ENCODE data around the gene E2F2.

Gene E2F2

DNA sequence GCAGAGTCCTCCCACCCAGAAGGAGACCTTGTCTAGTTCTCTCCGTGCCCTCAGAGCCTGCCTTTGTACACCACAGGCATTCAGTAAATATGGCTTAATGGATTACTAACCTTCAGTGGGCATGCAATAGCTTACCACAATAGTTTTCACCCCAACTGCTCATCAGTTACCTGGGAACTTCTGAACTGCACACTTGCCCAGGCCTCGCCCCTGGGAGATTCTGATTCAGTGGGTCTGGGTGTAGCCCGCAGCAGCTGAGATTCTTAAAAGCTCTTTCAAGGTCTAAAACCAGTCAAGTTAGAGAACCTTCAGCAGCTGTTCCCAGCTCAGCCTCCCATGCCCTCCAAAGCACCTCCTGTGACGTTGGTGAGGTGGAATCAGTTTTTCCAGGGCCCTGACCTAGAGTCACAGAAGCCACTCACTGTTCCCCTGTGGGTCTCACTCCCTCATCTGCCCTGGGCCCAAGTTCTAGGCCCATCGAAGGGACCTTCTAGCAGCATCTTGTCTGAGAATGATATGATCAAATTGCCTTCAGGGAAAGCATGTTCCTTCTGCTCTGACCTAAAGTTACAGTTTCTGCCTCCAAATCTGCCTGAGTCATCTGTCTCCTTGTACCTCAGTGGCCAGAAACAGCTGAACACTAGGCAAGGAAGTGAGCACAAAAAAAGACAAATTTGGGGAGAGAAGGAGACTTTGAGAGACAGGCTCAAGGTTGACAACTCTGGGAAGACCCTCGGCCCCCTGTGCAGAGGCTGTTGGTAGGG lies 57.8 kb downstream of the E2F2 start:
- TF ChIP-seq POLR2A (IDR thresholded peaks at IDR 0.05; ENCODE audit: low read depth, low read length) (no peak), POLR2AphosphoS5 (IDR thresholded peaks at IDR 0.05; ENCODE audit: low read depth, low read length) (no peak), TAF1 (IDR thresholded peaks at IDR 0.05; ENCODE audit: borderline replicate concordance, low read depth, low read length) (no peak)
- no peak for FAIRE-seq
- DNase-seq (ENCODE audit: insufficient read length) = no peak

- no peak for FAIRE-seq
- no peak for DNase-seq (ENCODE audit: insufficient read length)
- TF ChIP-seq POLR2AphosphoS5 (IDR thresholded peaks at IDR 0.05; ENCODE audit: low read depth, low read length) = no peak
- no peak for TF ChIP-seq TAF1 (IDR thresholded peaks at IDR 0.05; ENCODE audit: borderline replicate concordance, low read depth, low read length)
- TF ChIP-seq POLR2A (IDR thresholded peaks at IDR 0.05; ENCODE audit: low read depth, low read length) = no peak
Measured at GRCh38 chr1:23472351-23473036, 58.5 kb downstream of the E2F2 start.

DNA sequence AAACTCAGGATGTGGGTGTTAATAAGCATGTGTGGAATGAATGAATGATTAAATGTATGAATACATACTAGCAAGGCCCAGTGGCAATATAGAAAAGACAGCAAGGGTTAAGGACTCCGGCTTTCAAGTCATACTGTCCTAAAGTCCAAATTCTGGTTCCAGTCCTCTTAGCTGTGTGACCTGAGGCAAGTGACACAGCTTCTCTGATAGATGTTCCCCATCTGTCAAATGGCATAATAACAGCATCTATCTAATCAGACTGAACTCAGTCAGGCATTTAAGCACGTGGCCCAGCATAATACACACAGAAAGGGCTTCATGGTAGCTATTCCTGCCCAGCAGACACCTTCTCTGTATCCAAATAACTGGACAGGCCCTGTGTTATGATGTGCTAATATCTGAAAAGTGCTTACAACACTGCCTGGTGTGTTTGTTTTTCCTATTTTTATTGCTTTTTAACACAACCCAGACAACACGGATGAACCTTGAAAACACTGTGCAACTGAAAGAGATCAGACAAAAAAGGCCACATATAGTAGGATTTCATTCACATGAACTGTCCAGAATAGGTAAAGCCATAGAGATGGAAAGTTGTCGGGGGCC lies 59.5 kb downstream of the E2F2 start:
- no peak for FAIRE-seq
- no peak for TF ChIP-seq TAF1 (IDR thresholded peaks at IDR 0.05; ENCODE audit: borderline replicate concordance, low read depth, low read length)
- DNase-seq (ENCODE audit: insufficient read length) = no peak

DNA sequence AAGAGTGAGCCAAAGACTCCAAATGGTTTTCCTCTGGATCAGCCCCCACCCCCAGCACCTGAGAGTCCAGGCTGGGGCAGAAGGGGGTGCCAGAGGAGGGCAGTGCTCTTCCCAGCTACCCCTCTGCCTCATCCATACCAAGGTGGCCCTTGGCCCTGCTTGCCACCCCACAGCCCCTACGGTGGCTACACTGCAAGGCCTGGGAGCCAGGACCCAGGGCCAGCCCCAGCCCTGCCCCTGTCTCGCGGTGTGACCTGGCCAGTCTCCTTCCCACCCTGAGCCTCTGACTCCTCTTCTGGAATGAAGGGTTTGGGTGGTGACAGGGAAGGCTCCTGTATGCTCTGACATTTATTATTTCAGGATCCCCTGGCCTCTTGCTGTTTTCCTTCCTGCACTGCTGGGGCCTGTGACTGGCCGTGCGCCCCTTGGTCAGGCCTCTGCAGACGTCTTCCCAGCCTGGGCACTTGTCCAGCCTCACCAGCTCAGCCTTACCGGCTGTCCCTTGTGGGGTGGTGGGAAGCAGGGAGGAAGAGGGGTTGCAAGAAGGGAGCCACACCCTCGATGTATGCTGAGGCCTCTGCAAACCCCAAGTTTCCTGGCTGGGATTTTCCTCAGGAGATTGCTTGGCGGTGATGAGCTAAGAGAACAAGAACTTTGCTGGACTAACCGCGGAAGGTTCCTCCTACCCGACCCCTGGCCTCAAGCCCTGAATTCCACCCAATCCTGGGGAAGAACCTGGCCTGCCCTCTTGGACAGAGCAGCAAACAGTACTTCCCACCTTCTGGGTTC lies 60.6 kb downstream of the E2F2 start:
- DNase-seq (ENCODE audit: insufficient read length) (no peak), FAIRE-seq (no peak)
- TF ChIP-seq TAF1 (IDR thresholded peaks at IDR 0.05; ENCODE audit: borderline replicate concordance, low read depth, low read length) (no peak), POLR2A (IDR thresholded peaks at IDR 0.05; ENCODE audit: low read depth, low read length) (no peak), POLR2AphosphoS5 (IDR thresholded peaks at IDR 0.05; ENCODE audit: low read depth, low read length) (no peak)

GRCh38 chr1:23469372-23469982 lies 61.6 kb downstream of the E2F2 start:
- no peak for FAIRE-seq
- DNase-seq (ENCODE audit: insufficient read length) = no peak
- TF ChIP-seq POLR2AphosphoS5 (IDR thresholded peaks at IDR 0.05; ENCODE audit: low read depth, low read length) (no peak), POLR2A (IDR thresholded peaks at IDR 0.05; ENCODE audit: low read depth, low read length) (no peak), TAF1 (IDR thresholded peaks at IDR 0.05; ENCODE audit: borderline replicate concordance, low read depth, low read length) (no peak)

DNA sequence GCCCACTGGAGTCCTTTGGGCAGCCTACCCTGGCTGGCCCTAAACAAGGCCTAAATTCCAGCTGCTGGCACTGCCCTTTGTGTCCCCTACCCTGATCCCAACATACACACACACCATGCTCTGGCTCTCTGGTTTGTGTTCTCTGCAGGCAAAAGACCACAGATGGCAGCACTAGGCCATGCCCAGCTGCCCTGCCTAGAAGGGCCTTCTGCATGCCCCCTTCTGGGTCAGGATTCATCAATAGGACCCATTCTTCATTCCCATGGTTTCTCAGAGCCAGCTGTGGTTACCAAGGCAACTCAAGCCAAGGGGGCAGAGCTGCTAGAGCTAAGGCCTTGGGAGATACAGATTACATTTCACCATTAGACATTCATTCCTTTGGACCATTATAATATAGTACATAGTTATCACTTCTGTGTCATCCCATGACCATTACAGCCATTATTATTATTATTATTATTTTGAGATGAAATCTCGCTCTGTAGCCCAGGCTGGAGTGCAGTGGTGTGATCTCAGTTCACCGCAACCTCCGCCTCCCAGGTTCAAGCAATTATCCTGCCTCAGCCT lies 64.5 kb downstream of the E2F2 start:
- DNase-seq (ENCODE audit: insufficient read length) (no peak), FAIRE-seq (no peak)
- TF ChIP-seq TAF1 (IDR thresholded peaks at IDR 0.05; ENCODE audit: borderline replicate concordance, low read depth, low read length) (no peak), POLR2A (IDR thresholded peaks at IDR 0.05; ENCODE audit: low read depth, low read length) (no peak), POLR2AphosphoS5 (IDR thresholded peaks at IDR 0.05; ENCODE audit: low read depth, low read length) (no peak)

DNA sequence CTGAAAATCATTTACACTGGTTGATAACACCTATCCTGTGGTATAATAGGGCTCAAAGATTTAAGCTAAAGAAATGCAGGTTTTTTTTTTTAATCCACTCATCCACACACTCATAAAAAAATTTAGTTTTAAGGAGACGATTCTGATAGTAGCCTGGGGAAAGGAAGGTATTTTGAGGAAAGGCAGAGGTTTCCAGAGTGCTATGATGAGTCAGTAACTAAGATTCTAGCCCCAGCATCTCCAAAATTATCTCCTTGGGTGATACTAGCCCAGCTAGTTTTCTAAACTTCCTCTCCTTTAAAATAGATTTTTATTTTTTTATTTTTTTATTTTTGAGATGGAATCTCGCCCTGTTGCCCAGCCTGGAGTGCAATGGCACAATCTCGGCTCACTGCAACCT lies 67.7 kb downstream of the E2F2 start:
- FAIRE-seq (no peak), DNase-seq (ENCODE audit: insufficient read length) (no peak)
- TF ChIP-seq POLR2A (IDR thresholded peaks at IDR 0.05; ENCODE audit: low read depth, low read length) (no peak), POLR2AphosphoS5 (IDR thresholded peaks at IDR 0.05; ENCODE audit: low read depth, low read length) (no peak), TAF1 (IDR thresholded peaks at IDR 0.05; ENCODE audit: borderline replicate concordance, low read depth, low read length) (no peak)

GRCh38 chr1:23462766-23463165 lies 68.3 kb downstream of the E2F2 start:
- no peak for FAIRE-seq
- TF ChIP-seq POLR2AphosphoS5 (IDR thresholded peaks at IDR 0.05; ENCODE audit: low read depth, low read length) (no peak), POLR2A (IDR thresholded peaks at IDR 0.05; ENCODE audit: low read depth, low read length) (no peak)
- no peak for DNase-seq (ENCODE audit: insufficient read length)

GRCh38 chr1:23461050-23461449 lies 70.0 kb downstream of the E2F2 start:
- TF ChIP-seq TAF1 (IDR thresholded peaks at IDR 0.05; ENCODE audit: borderline replicate concordance, low read depth, low read length) (no peak), POLR2A (IDR thresholded peaks at IDR 0.05; ENCODE audit: low read depth, low read length) (no peak), POLR2AphosphoS5 (IDR thresholded peaks at IDR 0.05; ENCODE audit: low read depth, low read length) (no peak)
- no peak for DNase-seq (ENCODE audit: insufficient read length)
- FAIRE-seq = no peak

- TF ChIP-seq POLR2A (IDR thresholded peaks at IDR 0.05; ENCODE audit: low read depth, low read length) = no peak
- TF ChIP-seq POLR2AphosphoS5 (IDR thresholded peaks at IDR 0.05; ENCODE audit: low read depth, low read length) = no peak
- no peak for TF ChIP-seq TAF1 (IDR thresholded peaks at IDR 0.05; ENCODE audit: borderline replicate concordance, low read depth, low read length)
- FAIRE-seq (no peak), DNase-seq (ENCODE audit: insufficient read length) (no peak)
Measured at GRCh38 chr1:23460519-23460918, 70.5 kb downstream of the E2F2 start.

DNA sequence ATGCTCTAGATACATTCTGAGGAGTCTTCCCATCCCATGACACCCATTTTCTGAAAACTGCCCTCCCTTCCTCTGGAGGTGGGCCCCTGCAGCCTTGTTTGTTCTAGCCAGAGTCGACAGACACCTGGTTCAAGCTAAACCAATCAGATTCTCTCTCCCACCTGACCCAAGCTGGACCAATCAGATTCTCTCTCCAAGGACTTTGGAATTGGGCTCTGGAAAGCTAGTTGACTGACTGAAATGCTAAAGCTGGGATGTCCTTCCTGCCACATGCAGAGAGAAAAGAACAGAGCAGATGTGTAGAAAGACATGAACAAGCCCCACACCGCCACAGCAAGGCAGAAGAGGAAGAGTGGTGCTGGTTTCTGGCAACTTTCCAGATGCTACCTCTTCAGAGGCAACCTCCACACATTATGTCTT lies 71.7 kb downstream of the E2F2 start:
- TF ChIP-seq TAF1 (IDR thresholded peaks at IDR 0.05; ENCODE audit: borderline replicate concordance, low read depth, low read length) = no peak
- TF ChIP-seq POLR2AphosphoS5 (IDR thresholded peaks at IDR 0.05; ENCODE audit: low read depth, low read length) = no peak
- no peak for TF ChIP-seq POLR2A (IDR thresholded peaks at IDR 0.05; ENCODE audit: low read depth, low read length)
- DNase-seq (ENCODE audit: insufficient read length) (no peak), FAIRE-seq (no peak)
